ENCODE results near the gene PTPN6. TPM values are rescaled to one million over a fixed set of nuclear protein-coding genes. Genes with fewer than 3 reads are reported as not detected.

PTPN6 gene
- total RNA-seq, 1 experiment from 2014 or later: 28.4 TPM

- CTCF ChIA-PET: no interaction called here
- ATAC-seq: no peak
- peaks cover 11% of the 10 kb centered on the region; the same call in 1 of the 2 replicates for H3K79me2 ChIP-seq (ENCODE audit: low read length)
- no peak overlapping the region for H3K27ac ChIP-seq (ENCODE audit: low read length)
- no peaks in the 10 kb centered on the region for H3K9me2 ChIP-seq (replicated peaks; ENCODE audit: low read length)
- H3K36me3 ChIP-seq (ENCODE audit: low read depth, low read length): no peaks in the 10 kb centered on the region
- H3F3A ChIP-seq (ENCODE audit: low read length, unreplicated experiment): peaks cover 9% of the 10 kb centered on the region
- no peak overlapping the region for H3K4me3 ChIP-seq (ENCODE audit: low read length)
- H2AFZ ChIP-seq (ENCODE audit: low read length): no peak overlapping the region
- TF ChIP-seq, protein P1, sequence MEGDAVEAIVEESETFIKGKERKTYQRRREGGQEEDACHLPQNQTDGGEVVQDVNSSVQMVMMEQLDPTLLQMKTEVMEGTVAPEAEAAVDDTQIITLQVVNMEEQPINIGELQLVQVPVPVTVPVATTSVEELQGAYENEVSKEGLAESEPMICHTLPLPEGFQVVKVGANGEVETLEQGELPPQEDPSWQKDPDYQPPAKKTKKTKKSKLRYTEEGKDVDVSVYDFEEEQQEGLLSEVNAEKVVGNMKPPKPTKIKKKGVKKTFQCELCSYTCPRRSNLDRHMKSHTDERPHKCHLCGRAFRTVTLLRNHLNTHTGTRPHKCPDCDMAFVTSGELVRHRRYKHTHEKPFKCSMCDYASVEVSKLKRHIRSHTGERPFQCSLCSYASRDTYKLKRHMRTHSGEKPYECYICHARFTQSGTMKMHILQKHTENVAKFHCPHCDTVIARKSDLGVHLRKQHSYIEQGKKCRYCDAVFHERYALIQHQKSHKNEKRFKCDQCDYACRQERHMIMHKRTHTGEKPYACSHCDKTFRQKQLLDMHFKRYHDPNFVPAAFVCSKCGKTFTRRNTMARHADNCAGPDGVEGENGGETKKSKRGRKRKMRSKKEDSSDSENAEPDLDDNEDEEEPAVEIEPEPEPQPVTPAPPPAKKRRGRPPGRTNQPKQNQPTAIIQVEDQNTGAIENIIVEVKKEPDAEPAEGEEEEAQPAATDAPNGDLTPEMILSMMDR (conservative IDR thresholded peaks at IDR 0.05; ENCODE audit: low read depth, low read length): no peak
- TF ChIP-seq EZH2phosphoT487 (IDR thresholded peaks at IDR 0.05; ENCODE audit: borderline replicate concordance, low read length) (no peak), EZH2 (IDR thresholded peaks at IDR 0.05; ENCODE audit: low read length, unreplicated experiment) (no peak)
- peaks cover 21% of the 10 kb centered on the region for H3K4me1 ChIP-seq (ENCODE audit: insufficient read depth, low read length)
- no peaks in the 10 kb centered on the region for H4K20me1 ChIP-seq (ENCODE audit: low read length)
- BruUV-seq (replicated peaks): no TSS peak
- no peak overlapping the region for H3K9ac ChIP-seq (ENCODE audit: low read length)
- no peaks in the 10 kb centered on the region for H3K27me3 ChIP-seq (ENCODE audit: low read length)
- intact Hi-C loops (cut with micrococcal nuclease): no loop called here
- DNase-seq: no peak
- H3K9me3 ChIP-seq (ENCODE audit: low read length): no peaks in the 10 kb centered on the region
- POLR2A ChIA-PET (ENCODE audit: unreplicated experiment): interaction anchor here (0.5 kb wide), 1 partner anchor 277 kb away, joined by 7 read pairs; no protein-coding TSS in a partner anchor
- no peak overlapping the region for H3K4me2 ChIP-seq (ENCODE audit: low read length)
Observed at GRCh38 chr12:6941782-6942181, 9.4 kb upstream of the PTPN6 start.

DNA sequence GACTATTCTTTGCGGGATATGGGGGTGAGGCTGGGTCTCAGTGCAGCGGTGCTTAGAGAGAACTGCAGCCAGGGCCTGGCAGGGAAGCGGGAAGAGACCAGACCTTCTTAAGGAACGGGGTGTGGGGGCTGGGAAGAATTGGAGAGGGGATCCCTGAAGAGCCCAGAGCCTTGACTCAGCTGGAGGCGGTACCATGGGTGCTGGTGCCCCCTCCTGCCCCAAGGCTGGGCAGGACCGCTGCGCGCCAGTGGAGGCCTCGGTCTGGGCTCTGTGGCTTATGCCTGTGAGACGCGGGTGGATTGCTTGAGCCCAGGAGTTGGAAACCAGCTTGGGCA, 8.9 kb upstream of the PTPN6 start:
- H3K4me1 ChIP-seq (ENCODE audit: insufficient read depth, low read length): peaks cover 19% of the 10 kb centered on the region
- ATAC-seq (no peak), DNase-seq (no peak)
- no peaks in the 10 kb centered on the region for H3K36me3 ChIP-seq (ENCODE audit: low read depth, low read length)
- H2AFZ ChIP-seq (ENCODE audit: low read length): no peak overlapping the region
- no peaks in the 10 kb centered on the region for H3K9me2 ChIP-seq (replicated peaks; ENCODE audit: low read length)
- H3K4me2 ChIP-seq (ENCODE audit: low read length): no peak overlapping the region
- peaks cover 11% of the 10 kb centered on the region; the same call in 1 of the 2 replicates for H3K79me2 ChIP-seq (ENCODE audit: low read length)
- no TSS peak for BruUV-seq (replicated peaks)
- peaks cover 9% of the 10 kb centered on the region for H3F3A ChIP-seq (ENCODE audit: low read length, unreplicated experiment)
- H3K4me3 ChIP-seq (ENCODE audit: low read length): no peak overlapping the region
- CTCF ChIA-PET: no interaction called here
- TF ChIP-seq, protein P1 (conservative IDR thresholded peaks at IDR 0.05; ENCODE audit: low read depth, low read length): no peak
- TF ChIP-seq EZH2phosphoT487 (IDR thresholded peaks at IDR 0.05; ENCODE audit: borderline replicate concordance, low read length) (no peak), EZH2 (IDR thresholded peaks at IDR 0.05; ENCODE audit: low read length, unreplicated experiment) (no peak)
- POLR2A ChIA-PET (ENCODE audit: unreplicated experiment): no interaction called here
- no peak overlapping the region for H3K9ac ChIP-seq (ENCODE audit: low read length)
- intact Hi-C loops (cut with micrococcal nuclease): no loop called here
- H3K27ac ChIP-seq (ENCODE audit: low read length): no peak overlapping the region
- no peaks in the 10 kb centered on the region for H4K20me1 ChIP-seq (ENCODE audit: low read length)
- H3K9me3 ChIP-seq (ENCODE audit: low read length): no peaks in the 10 kb centered on the region
- H3K27me3 ChIP-seq (ENCODE audit: low read length): no peaks in the 10 kb centered on the region

DNA sequence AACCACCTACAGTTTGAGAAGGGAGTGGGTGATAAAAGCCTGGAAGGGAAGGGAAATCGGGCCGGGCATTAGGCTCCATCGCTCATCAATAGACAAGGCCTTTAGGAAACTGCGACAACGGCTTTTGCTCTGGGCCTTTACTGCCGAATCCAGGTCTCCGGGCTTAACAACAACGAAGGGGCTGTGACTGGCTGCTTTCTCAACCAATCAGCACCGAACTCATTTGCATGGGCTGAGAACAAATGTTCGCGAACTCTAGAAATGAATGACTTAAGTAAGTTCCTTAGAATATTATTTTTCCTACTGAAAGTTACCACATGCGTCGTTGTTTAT, 7.8 kb upstream of the PTPN6 start:
- ATAC-seq (peak; percentile 33), DNase-seq (peak; percentile 76)
- H3K27ac ChIP-seq (ENCODE audit: low read length): peak overlapping the region; percentile 94
- peak overlapping the region; percentile 72 for H3K9ac ChIP-seq (ENCODE audit: low read length)
- H3K9me3 ChIP-seq (ENCODE audit: low read length): no peaks in the 10 kb centered on the region
- BruUV-seq (replicated peaks): no TSS peak
- H3F3A ChIP-seq (ENCODE audit: low read length, unreplicated experiment): peaks cover 9% of the 10 kb centered on the region
- H2AFZ ChIP-seq (ENCODE audit: low read length): no peak overlapping the region
- no peaks in the 10 kb centered on the region for H3K9me2 ChIP-seq (replicated peaks; ENCODE audit: low read length)
- peaks cover 18% of the 10 kb centered on the region for H3K4me1 ChIP-seq (ENCODE audit: insufficient read depth, low read length)
- peaks cover 11% of the 10 kb centered on the region; the same call in 1 of the 2 replicates for H3K79me2 ChIP-seq (ENCODE audit: low read length)
- H3K4me3 ChIP-seq (ENCODE audit: low read length): peak overlapping the region; percentile 33; the same call in 1 of the 2 replicates
- no peaks in the 10 kb centered on the region for H4K20me1 ChIP-seq (ENCODE audit: low read length)
- H3K4me2 ChIP-seq (ENCODE audit: low read length): peak overlapping the region; percentile 96
- TF ChIP-seq EZH2 (IDR thresholded peaks at IDR 0.05; ENCODE audit: low read length, unreplicated experiment) (no peak), EZH2phosphoT487 (IDR thresholded peaks at IDR 0.05; ENCODE audit: borderline replicate concordance, low read length) (no peak)
- TF ChIP-seq, protein P1 (conservative IDR thresholded peaks at IDR 0.05; ENCODE audit: low read depth, low read length): no peak
- ChIA-PET POLR2A (ENCODE audit: unreplicated experiment) (interaction anchor here (0.6 to 1.3 kb wide), 3 partner anchors 18 to 331 kb away, joined by 3 to 18 read pairs (median 17); no protein-coding TSS in a partner anchor), CTCF (interaction anchor here (0.6 to 2.0 kb wide), 5 partner anchors 18 to 100 kb away, joined by 3 to 10 read pairs (median 4); partner anchors contain the start of genes LPCAT3 and SPSB2)
- intact Hi-C loops (cut with micrococcal nuclease): no loop called here
- H3K27me3 ChIP-seq (ENCODE audit: low read length): no peaks in the 10 kb centered on the region
- H3K36me3 ChIP-seq (ENCODE audit: low read depth, low read length): no peaks in the 10 kb centered on the region
